H9 (cell line): Measurements from ENCODE around the gene BCL6B. TPM values are rescaled to one million over a fixed set of nuclear protein-coding genes. Genes with fewer than 3 reads are reported as not detected.

Experiments used
- DNase-seq: peaks from one replicate; pipeline ENCODE4 v3.0.0-alpha.2; 2017
- H2AFZ ChIP-seq: one replicate; pipeline ENCODE4 v1.6.1; 2013; ENCODE audit warnings: mild to moderate bottlenecking, low read length, control low read depth, moderate library complexity
- H2AK5ac ChIP-seq: 2 replicates; pipeline ENCODE4 v1.6.1; 2013; ENCODE audit warnings: low read length, control low read depth, mixed read lengths; ENCODE audit not compliant: insufficient read length
- H2BK120ac ChIP-seq: one replicate; pipeline ENCODE4 v1.6.1; 2013; ENCODE audit warnings: low read depth, mild to moderate bottlenecking, low read length, control low read depth, inconsistent platforms; ENCODE audit not compliant: poor library complexity, severe bottlenecking
- H2BK12ac ChIP-seq: 2 replicates; pipeline ENCODE4 v1.6.1; 2013; ENCODE audit warnings: low read length, control low read depth, mixed read lengths, low read depth; ENCODE audit not compliant: insufficient read length
- H2BK15ac ChIP-seq: 2 replicates; pipeline ENCODE4 v1.6.1; 2013; ENCODE audit warnings: low read depth, low read length, control low read depth
- H2BK20ac ChIP-seq: one replicate; pipeline ENCODE4 v1.6.1; 2013; ENCODE audit warnings: low read depth, mild to moderate bottlenecking, low read length, control low read depth, inconsistent platforms; ENCODE audit not compliant: poor library complexity, severe bottlenecking
- H2BK5ac ChIP-seq: 2 replicates; pipeline ENCODE4 v1.6.1; 2013; ENCODE audit warnings: low read length, control low read depth, mixed read lengths; ENCODE audit not compliant: insufficient read length
- H3K14ac ChIP-seq: 2 replicates; pipeline ENCODE4 v1.6.1; 2013; ENCODE audit warnings: low read length, control low read depth; ENCODE audit not compliant: insufficient read depth
- H3K18ac ChIP-seq: 2 replicates; pipeline ENCODE4 v1.6.1; 2013; ENCODE audit warnings: low read depth, mild to moderate bottlenecking, mixed read lengths, low read length, control low read depth; ENCODE audit not compliant: insufficient read length
- H3K23ac ChIP-seq: 2 replicates; pipeline ENCODE4 v1.6.1; 2013; ENCODE audit warnings: low read length, control low read depth, mixed read lengths, low read depth; ENCODE audit not compliant: insufficient read length
- H3K23me2 ChIP-seq: 2 replicates; pipeline ENCODE4 v1.6.1; 2013; ENCODE audit warnings: low read depth, mild to moderate bottlenecking, mixed read lengths, low read length, control low read depth; ENCODE audit not compliant: insufficient read length, poor library complexity, severe bottlenecking
- H3K27ac ChIP-seq: 2 replicates; pipeline ENCODE4 v1.5.1; 2013; ENCODE audit warnings: low read length, control low read depth, mixed read lengths, low read depth; ENCODE audit not compliant: insufficient read length
- H3K27me3 ChIP-seq: 2 replicates; pipeline ENCODE4 v1.6.1; 2013; ENCODE audit warnings: low read length, control low read depth, inconsistent platforms; ENCODE audit not compliant: insufficient read depth
- H3K4ac ChIP-seq: 2 replicates; pipeline ENCODE4 v1.6.1; 2013; ENCODE audit warnings: low read depth, mild to moderate bottlenecking, control low read depth, inconsistent platforms, low read length, moderate library complexity
- H3K4me1 ChIP-seq: 2 replicates; pipeline ENCODE4 v1.6.1; 2013; ENCODE audit warnings: low read length, control low read depth, inconsistent platforms; ENCODE audit not compliant: insufficient read depth
- H3K4me2 ChIP-seq: 2 replicates; pipeline ENCODE4 v1.6.1; 2013; ENCODE audit warnings: low read length, control low read depth, mixed read lengths; ENCODE audit not compliant: insufficient read length, insufficient read depth
- H3K56ac ChIP-seq: 2 replicates; pipeline ENCODE4 v1.6.1; 2013; ENCODE audit warnings: low read depth, mild to moderate bottlenecking, mixed read lengths, low read length, control low read depth; ENCODE audit not compliant: insufficient read length
- H3K79me1 ChIP-seq: 2 replicates; pipeline ENCODE4 v1.6.1; 2013; ENCODE audit warnings: low read depth, mild to moderate bottlenecking, moderate library complexity, low read length, control low read depth, inconsistent platforms; ENCODE audit not compliant: insufficient read depth, poor library complexity, severe bottlenecking
- H3K79me2 ChIP-seq: 2 replicates; pipeline ENCODE4 v1.6.1; 2013; ENCODE audit warnings: low read length, control low read depth, inconsistent platforms; ENCODE audit not compliant: insufficient read depth
- H3K9ac ChIP-seq: 2 replicates; pipeline ENCODE4 v1.6.1; 2013; ENCODE audit warnings: low read length, control low read depth, mixed read lengths; ENCODE audit not compliant: insufficient read length; ENCODE audit errors: extremely low read depth
- H3K9me3 ChIP-seq: one replicate; pipeline ENCODE4 v1.6.1; 2013; ENCODE audit warnings: low read depth, low read length, inconsistent platforms; ENCODE audit not compliant: control insufficient read depth
- H3T11ph ChIP-seq: one replicate; pipeline ENCODE4 v1.6.1; 2013; ENCODE audit warnings: mild to moderate bottlenecking, low read length, control low read depth, inconsistent platforms
- H4K20me1 ChIP-seq: one replicate; pipeline ENCODE4 v1.6.1; 2013; ENCODE audit not compliant: control insufficient read depth, insufficient read length, insufficient read depth
- H4K5ac ChIP-seq: 2 replicates; pipeline ENCODE4 v1.6.1; 2013; ENCODE audit warnings: low read depth, mild to moderate bottlenecking, mixed read lengths, low read length, control low read depth; ENCODE audit not compliant: insufficient read length
- H4K8ac ChIP-seq: replicated peaks from 2 replicates; pipeline ENCODE4 v1.6.1; 2013; ENCODE audit warnings: low read length, control low read depth, mixed read lengths, low read depth; ENCODE audit not compliant: insufficient read length
- H4K91ac ChIP-seq: 2 replicates; pipeline ENCODE4 v1.6.1; 2013; ENCODE audit warnings: low read depth, mild to moderate bottlenecking, moderate library complexity, mixed read lengths, low read length, control low read depth; ENCODE audit not compliant: insufficient read length
- H3K27ac Mint-ChIP-seq, 3 experiments: 2 replicates in 2 of 3; 3 replicates in 1 of 3; pipeline ENCODE4 v1.8.0; 2020 to 2021; ENCODE audit warnings: mixed read lengths in 3 of 3, mild to moderate bottlenecking in 1 of 3, moderate library complexity in 1 of 3
- H3K27me3 Mint-ChIP-seq: 2 replicates; pipeline ENCODE4 v1.8.0; 2021; ENCODE audit warnings: low read depth, mild to moderate bottlenecking, moderate library complexity, mixed read lengths
- H3K36me3 Mint-ChIP-seq, 3 experiments: 2 replicates in 2 of 3; 3 replicates in 1 of 3; pipeline ENCODE4 v1.8.0; 2020 to 2021; ENCODE audit warnings: low read depth in 3 of 3, mixed read lengths in 3 of 3; ENCODE audit not compliant: insufficient read depth in 1 of 3
- H3K4me1 Mint-ChIP-seq, 2 experiments: 2 replicates each; pipeline ENCODE4 v1.8.0; 2020; ENCODE audit warnings: mixed read lengths in 2 of 2
- H3K4me3 Mint-ChIP-seq, 2 experiments: 2 replicates in 1 of 2; 3 replicates in 1 of 2; pipeline ENCODE4 v1.8.0; 2020 to 2021; ENCODE audit warnings: mild to moderate bottlenecking in 2 of 2, mixed read lengths in 2 of 2, moderate library complexity in 1 of 2
- H3K9me3 Mint-ChIP-seq, 2 experiments: 2 replicates in 1 of 2; 3 replicates in 1 of 2; pipeline ENCODE4 v1.8.0; 2020; ENCODE audit warnings: mild to moderate bottlenecking in 2 of 2, mixed read lengths in 2 of 2, moderate library complexity in 1 of 2
- CTCF ChIP-seq: fragments of 200-600 bp; sonication (generic); conservative IDR thresholded peaks from 3 replicates; pipeline ENCODE4 v1.8.0; 2021; ENCODE audit warnings: antibody characterized with exemption, mild to moderate bottlenecking
- WGBS: extraction: QIAGEN DNeasy Blood & Tissue Kit; methylation state at CpG from one replicate; pipeline ENCODE4 v1.1.7; 2013; ENCODE audit warnings: missing lambda C conversion rate, low lambda C conversion rate, mixed read lengths; ENCODE audit not compliant: insufficient read length; ENCODE audit errors: extremely low coverage; 5-methylcytosine and 5-hydroxymethylcytosine counted together
- total RNA-seq: library from RNA; stranded (reverse); gene quantifications from 2 replicates; pipeline ENCODE4 v1.2.1, GENCODE V29; 2021

The BCL6B gene
- total RNA-seq, 1 experiment from 2014 or later, result 3.3 TPM

DNA sequence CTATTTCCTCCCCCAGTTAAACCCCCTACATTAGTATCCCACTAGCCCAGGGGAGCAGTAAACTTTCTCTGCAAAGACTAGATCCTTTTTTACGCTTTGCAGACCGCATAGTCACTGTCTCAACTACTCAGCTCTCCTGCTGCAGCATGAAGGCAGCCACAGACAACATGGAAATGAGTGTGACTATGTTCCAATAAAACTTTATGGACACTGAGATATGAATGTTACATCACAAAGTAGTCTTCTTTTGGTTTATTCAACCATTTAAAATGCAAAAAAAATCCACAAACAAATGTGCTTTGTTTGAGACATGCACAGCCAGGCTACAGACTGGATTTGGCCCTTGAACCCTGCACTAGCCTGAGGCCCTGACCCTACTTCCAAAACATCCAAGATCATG lies 12.3 kb upstream of the BCL6B start:
- Histone ChIP-seq H3K9me3 (no peaks in the 10 kb centered on the region), H2BK15ac (no peak overlapping the region), H3K23me2 (peaks cover 13% of the 10 kb centered on the region), H2BK120ac (no peak overlapping the region), H4K5ac (no peak overlapping the region), H4K20me1 (no peaks in the 10 kb centered on the region), H2AK5ac (no peak overlapping the region), H2BK12ac (no peak overlapping the region), H3K18ac (no peak overlapping the region), H2AFZ (no peak overlapping the region), H3K4me2 (no peak overlapping the region), H3T11ph (no peak overlapping the region), H3K27ac (no peak overlapping the region), H3K56ac (no peak overlapping the region), H4K91ac (no peak overlapping the region), H3K79me1 (peaks cover 11% of the 10 kb centered on the region), H4K8ac (no peak overlapping the region), H3K23ac (no peak overlapping the region), H3K9ac (no peak overlapping the region), H3K14ac (no peak overlapping the region), H3K4ac (no peak overlapping the region), H2BK5ac (no peak overlapping the region), H3K4me1 (no peaks in the 10 kb centered on the region), H3K79me2 (no peaks in the 10 kb centered on the region; the same call in 1 of the 2 replicates), H2BK20ac (no peak overlapping the region), H3K27me3 (no peaks in the 10 kb centered on the region)
- H3K27me3 Mint-ChIP-seq, result no peaks in the 10 kb centered on the region; the same call in 1 of the 2 replicates
- no peak for TF ChIP-seq CTCF
- no peak for DNase-seq
- H3K36me3 Mint-ChIP-seq, result peaks cover 7 to 9% (median 8%) of the 10 kb centered on the region in 3 experiments; a peak in 4 of 7 replicates
- peaks cover 21 to 31% of the 10 kb centered on the region in 2 experiments for H3K4me1 Mint-ChIP-seq
- WGBS, result no CpG with 5 or more reads among the region's 2 CpGs
- peak overlapping the region; percentile 42 to 93; a peak in 4 of 5 replicates for H3K4me3 Mint-ChIP-seq
- H3K9me3 Mint-ChIP-seq, result no peaks in the 10 kb centered on the region
- H3K27ac Mint-ChIP-seq, result no peak overlapping the region
